ENCODE data around the gene UBR3.
"Not testable (repeated sequence)": the region's sequence is repeated elsewhere in the genome, so short reads cannot be mapped to it uniquely, and the experiment has no call there.

Gene UBR3

DNA sequence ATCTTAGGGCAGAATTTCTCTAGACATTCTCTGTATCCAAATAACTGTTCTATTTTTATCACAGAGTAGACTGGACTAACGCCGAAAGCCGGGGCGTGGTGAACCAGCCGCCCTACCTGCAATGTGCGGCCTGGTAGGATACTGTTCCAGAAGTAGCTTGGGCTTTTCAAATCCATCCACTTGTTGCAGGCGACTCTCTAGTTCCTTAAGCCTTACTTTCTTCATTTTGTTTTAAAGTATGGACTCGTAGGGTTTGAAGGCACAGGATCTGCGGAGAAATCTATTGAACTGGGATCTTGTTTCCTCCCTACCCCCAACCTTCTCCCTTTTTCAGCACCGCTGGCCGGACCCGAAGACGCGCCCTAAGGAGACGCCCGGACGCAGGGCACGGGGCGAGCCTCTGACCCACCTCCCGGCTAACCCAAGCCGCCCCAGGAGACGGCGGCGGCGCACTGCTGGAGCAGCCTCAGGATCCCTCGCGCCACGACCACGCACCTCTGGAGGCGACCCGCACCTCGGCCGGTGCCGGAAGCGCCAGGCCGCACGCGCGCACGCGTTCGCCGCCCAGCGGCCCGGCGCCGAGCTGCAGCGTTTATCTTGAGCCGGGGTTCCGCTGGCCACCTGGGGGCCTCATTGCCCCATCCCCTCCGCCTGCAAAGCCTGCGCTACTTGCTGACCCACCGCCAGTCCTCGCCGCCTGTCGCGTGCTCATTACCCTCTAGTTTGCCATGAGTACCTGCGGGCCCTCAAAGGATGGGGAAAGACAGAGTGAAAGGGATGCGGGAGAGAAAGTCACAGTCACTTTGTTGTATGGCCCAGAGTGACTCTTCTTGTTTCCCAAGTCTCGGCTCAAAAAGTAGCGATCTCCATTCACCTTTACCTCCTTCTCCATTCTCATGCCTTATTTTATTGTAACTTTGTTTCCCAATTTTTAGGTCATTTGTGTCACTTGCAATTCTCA, 2.6 kb upstream of the UBR3 start, which contains the start of gene METTL5:
Gene METTL5 (minus strand): TSS at position 533 of the 961 bp plus-strand sequence. CDS start 308 bp downstream, at position 225.
- DNase-seq = peak; percentile 94

- peak; percentile 81 for DNase-seq
Observed at GRCh38 chr2:169828141-169828811, 1.0 kb downstream of the UBR3 start.

DNA sequence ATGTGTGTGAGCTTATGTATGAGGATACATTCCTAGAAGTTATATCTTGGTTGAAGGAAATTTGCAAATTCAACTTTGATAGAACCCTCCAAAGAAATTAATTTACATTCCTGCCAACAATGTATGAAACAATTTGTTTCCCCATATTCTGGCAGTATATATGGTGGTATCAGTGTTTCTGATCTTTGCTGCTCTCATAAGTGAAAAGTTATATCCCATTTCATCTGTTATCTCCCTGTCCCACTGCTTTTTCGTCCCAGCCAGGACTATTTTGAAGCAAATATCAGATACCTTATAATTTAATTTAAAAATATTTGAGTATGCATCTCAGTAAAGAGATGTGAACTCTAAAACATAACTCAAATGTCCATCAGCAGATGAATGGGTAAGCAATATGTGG, 7.1 kb downstream of the UBR3 start:
- DNase-seq = peak; percentile 38

DNA sequence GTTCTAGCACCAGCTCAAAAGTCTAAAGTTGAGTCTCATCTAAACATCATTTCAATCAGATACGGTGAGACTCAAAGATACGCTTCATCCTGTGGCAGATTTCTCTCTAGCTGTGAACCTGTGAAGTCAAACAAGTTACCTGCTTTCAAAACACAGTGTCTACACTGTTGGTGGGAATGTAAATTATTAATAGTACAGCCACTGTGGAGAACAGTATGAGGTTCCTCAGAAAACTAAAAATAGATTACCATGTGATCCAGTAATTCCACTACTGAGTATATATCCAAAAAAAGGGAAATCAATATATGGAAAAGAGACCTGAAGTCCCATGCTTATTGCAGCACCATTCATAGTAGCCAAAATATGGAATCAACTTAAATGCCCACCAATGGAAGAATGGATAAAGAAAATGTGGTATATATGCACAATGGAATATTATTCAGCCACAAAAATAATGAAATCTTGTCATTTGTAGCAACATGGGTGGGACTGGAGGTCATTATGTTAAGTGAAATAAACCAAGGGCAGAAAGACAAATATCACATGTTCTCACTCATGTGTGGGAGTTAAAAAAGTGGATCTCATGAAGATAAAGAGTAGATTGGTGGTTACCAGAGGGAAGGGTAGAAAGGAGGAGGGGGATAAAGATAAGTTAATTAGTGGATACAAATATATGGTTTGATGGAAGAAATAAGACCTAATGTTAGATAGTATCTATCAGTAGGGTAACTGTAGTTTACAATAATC, 11.7 kb downstream of the UBR3 start:
- peak; percentile 57 for DNase-seq

- peak; percentile 95 for DNase-seq
Observed at GRCh38 chr2:169839954-169840746, 12.9 kb downstream of the UBR3 start.

- no peak for DNase-seq
Observed at GRCh38 chr2:169840747-169841142, 13.5 kb downstream of the UBR3 start.

GRCh38 chr2:169841625-169842024, 14.4 kb downstream of the UBR3 start:
- not testable (repeated sequence) for DNase-seq

DNA sequence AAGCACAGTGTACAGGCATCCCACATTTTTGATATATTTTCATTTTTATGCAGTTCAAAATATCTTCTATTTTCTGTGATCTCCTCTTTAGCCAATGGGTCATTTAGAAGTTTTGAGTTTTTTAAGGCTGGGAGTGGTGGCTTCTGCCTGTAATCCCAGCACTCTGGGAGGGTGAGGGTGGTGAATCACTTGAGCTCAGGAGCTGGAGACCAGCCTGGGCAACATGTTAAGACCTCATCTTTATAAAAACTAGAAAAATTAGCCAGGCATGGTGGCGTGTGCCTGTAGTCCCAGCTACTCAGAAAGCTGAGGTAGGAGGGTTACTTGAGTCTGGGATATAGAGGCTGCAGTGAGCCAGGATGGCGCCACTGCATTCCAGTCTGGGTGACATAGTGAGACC, 17.8 kb downstream of the UBR3 start:
- no peak for DNase-seq

GRCh38 chr2:169848959-169849693, 21.9 kb downstream of the UBR3 start:
- not testable (repeated sequence) for DNase-seq

GRCh38 chr2:169849710-169850109, 22.5 kb downstream of the UBR3 start:
- DNase-seq = no peak

- DNase-seq = peak; percentile 58
Observed at GRCh38 chr2:169853041-169853668, 25.9 kb downstream of the UBR3 start.

GRCh38 chr2:169855281-169856258, 28.3 kb downstream of the UBR3 start:
- DNase-seq = not testable (repeated sequence)

DNA sequence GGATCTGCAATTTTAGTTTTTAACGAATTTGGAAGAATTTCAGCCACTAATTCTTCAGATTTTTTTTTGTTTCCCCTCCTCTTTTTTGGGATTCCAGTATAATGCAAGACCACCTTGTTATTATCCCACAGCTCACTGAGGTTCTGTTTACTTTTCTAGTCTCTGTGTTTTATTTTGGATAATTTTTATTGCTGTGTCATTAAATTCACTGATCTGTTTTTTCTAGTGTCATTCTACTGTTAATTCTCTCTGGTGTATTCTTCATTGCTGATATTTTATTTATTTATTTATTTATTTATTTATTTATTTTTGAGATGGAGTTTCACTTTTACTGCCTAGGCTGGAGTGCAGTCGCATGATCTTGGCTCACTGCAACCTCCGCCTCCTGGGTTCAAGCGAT, 32.2 kb downstream of the UBR3 start:
- no peak for DNase-seq

GRCh38 chr2:169860149-169860548, 32.9 kb downstream of the UBR3 start:
- DNase-seq = no peak

DNA sequence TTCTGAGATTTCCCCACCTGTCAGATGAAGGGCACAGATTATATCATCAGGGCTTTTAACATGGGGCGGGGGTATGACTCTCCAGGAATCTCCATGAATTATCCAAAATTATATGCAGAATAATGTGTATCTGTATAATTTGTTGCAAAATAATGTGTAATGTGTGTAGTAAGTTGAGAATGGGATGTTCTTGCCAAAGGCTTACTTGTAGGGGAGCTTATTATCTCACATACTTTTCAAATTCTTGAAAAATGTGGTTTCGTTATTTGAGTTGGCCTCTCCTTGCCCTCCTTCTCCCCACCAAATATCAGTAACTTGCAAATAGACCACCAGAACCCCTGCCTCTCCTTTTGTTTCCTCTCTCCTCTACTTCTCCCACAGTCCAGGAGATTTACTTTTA, 35.6 kb downstream of the UBR3 start:
- no peak for DNase-seq

DNA sequence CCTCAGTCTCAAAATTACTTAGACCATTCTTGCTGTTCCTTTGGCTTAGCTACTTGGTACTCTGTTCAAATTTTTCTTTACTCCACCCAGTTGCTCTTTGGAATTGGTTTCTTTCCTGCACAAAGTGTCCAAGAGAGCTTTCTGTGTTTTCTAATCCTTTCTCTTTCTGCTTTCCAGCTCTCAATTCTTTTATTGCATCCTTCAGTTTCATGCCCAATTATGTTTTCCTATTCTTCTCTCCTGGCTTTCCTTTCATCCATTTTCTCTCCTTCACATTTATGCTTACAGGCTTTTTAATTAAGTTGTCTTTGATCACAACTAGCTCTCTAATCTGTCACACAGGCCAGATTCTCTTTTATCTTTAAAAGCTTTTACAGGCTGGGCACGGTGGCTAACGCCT, 38.2 kb downstream of the UBR3 start:
- no peak for DNase-seq

- DNase-seq = not testable (repeated sequence)
Observed at GRCh38 chr2:169866230-169866629, 39.0 kb downstream of the UBR3 start.

- DNase-seq = no peak
Observed at GRCh38 chr2:169867579-169867978, 40.3 kb downstream of the UBR3 start.

- DNase-seq = peak; percentile 35
Observed at GRCh38 chr2:169868951-169869350, 41.7 kb downstream of the UBR3 start.

DNA sequence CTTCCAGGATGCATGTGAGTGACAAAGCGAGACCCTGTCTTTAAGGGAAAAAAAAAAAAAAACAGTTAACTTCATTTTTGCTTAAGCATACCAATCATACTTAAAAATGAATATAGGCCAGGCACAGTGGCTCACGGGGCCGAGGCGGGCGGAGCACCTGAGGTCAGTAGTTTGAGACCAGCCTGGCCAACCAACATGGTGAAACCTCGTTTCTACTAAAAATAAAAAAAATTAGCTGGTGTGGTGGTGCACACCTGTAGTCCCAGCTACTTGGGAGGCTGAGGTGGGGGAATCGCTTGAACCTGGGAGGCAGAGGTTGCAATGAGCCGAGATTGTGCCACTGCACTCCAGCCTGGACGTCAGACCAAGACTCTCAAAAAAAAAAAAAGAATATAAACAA, 44.1 kb downstream of the UBR3 start:
- DNase-seq = not testable (repeated sequence)

Data from OCI-M1 (cell line).